ENCODE results near the gene LGALS3BP. TPM values are rescaled to one million over a fixed set of nuclear protein-coding genes. Genes with fewer than 3 reads are reported as not detected.

The LGALS3BP gene
- total RNA-seq, 2 experiments from 2014 or later, result 0.88 to 1.7 TPM

GRCh38 chr17:79026376-79027273 is 46.9 kb upstream of the LGALS3BP start:
- ChIA-PET POLR2A (interaction anchor here (0.7 kb wide), 1 partner anchor 36 kb away, joined by 3 read pairs; no protein-coding TSS in a partner anchor), CTCF (ENCODE audit: unreplicated experiment) (interaction anchor here (0.7 kb wide), 1 partner anchor 121 kb away, joined by 3 read pairs; no protein-coding TSS in a partner anchor)
- no peak for TF ChIP-seq EZH2phosphoT487 (IDR thresholded peaks at IDR 0.05; ENCODE audit: borderline replicate concordance, low read depth, low read length)
- no peak for TF ChIP-seq CTCF (conservative IDR thresholded peaks at IDR 0.05; ENCODE audit: low read length)
- H3K36me3 ChIP-seq (ENCODE audit: insufficient read depth, low read length), result no peaks in the 10 kb centered on the region
- no peak overlapping the region for H3K4me2 ChIP-seq (ENCODE audit: low read length)
- no peak overlapping the region for H3K27ac ChIP-seq (ENCODE audit: low read depth, low read length, poor library complexity, severe bottlenecking)
- no TSS peak for BruUV-seq (replicated peaks)
- no peak for DNase-seq (ENCODE audit: low spot score)
- H3K4me3 ChIP-seq (ENCODE audit: low read depth, low read length, poor library complexity, severe bottlenecking), result no peak overlapping the region
- no peaks in the 10 kb centered on the region for H3K4me1 ChIP-seq (ENCODE audit: insufficient read depth, low read length, poor library complexity, severe bottlenecking)
- intact Hi-C loops (cut with micrococcal nuclease; ENCODE audit: unreplicated experiment), result no loop called here
- no peaks in the 10 kb centered on the region for H4K20me1 ChIP-seq (ENCODE audit: insufficient read depth, low read length)
- H2AFZ ChIP-seq (ENCODE audit: low read length), result no peak overlapping the region
- no peaks in the 10 kb centered on the region for H3K9me3 ChIP-seq (ENCODE audit: low read length)
- no peaks in the 10 kb centered on the region for H3K9me2 ChIP-seq (ENCODE audit: insufficient read depth, low read length)
- H3K79me2 ChIP-seq (ENCODE audit: insufficient read depth, low read depth, low read length), result no peaks in the 10 kb centered on the region

GRCh38 chr17:79024901-79025737 is 45.4 kb upstream of the LGALS3BP start:
- H3K36me3 ChIP-seq (ENCODE audit: insufficient read depth, low read length), result no peaks in the 10 kb centered on the region
- H3K27ac ChIP-seq (ENCODE audit: low read depth, low read length, poor library complexity, severe bottlenecking), result no peak overlapping the region
- DNase-seq (ENCODE audit: low spot score), result no peak
- POLR2A ChIA-PET, result no interaction called here
- intact Hi-C loops (cut with micrococcal nuclease; ENCODE audit: unreplicated experiment), result no loop called here
- no peak overlapping the region for H2AFZ ChIP-seq (ENCODE audit: low read length)
- no peaks in the 10 kb centered on the region for H3K4me1 ChIP-seq (ENCODE audit: insufficient read depth, low read length, poor library complexity, severe bottlenecking)
- TF ChIP-seq CTCF (conservative IDR thresholded peaks at IDR 0.05; ENCODE audit: low read length) (no peak), EZH2phosphoT487 (IDR thresholded peaks at IDR 0.05; ENCODE audit: borderline replicate concordance, low read depth, low read length) (no peak)
- H3K9me2 ChIP-seq (ENCODE audit: insufficient read depth, low read length), result no peaks in the 10 kb centered on the region
- H3K79me2 ChIP-seq (ENCODE audit: insufficient read depth, low read depth, low read length), result no peaks in the 10 kb centered on the region
- BruUV-seq (replicated peaks), result no TSS peak
- no peak overlapping the region for H3K4me3 ChIP-seq (ENCODE audit: low read depth, low read length, poor library complexity, severe bottlenecking)
- H3K9me3 ChIP-seq (ENCODE audit: low read length), result no peaks in the 10 kb centered on the region
- CTCF ChIA-PET (ENCODE audit: unreplicated experiment), result no interaction called here
- H3K4me2 ChIP-seq (ENCODE audit: low read length), result no peak overlapping the region
- no peaks in the 10 kb centered on the region for H4K20me1 ChIP-seq (ENCODE audit: insufficient read depth, low read length)

All from OCI-LY7 (cell line).